Neuron (in vitro differentiated cells): ENCODE measurements around the gene ALG11.
"Not testable (repeated sequence)": the region's sequence is repeated elsewhere in the genome, so short reads cannot be mapped to it uniquely, and the experiment has no call there.

Experiments
- H2AFZ ChIP-seq: one replicate; pipeline ENCODE4 v1.6.1; 2013; ENCODE audit warnings: low read depth, mild to moderate bottlenecking, inconsistent platforms, low read length, moderate library complexity
- H3K27me3 ChIP-seq: one replicate; pipeline ENCODE4 v1.6.1; 2013; ENCODE audit warnings: low read length; ENCODE audit not compliant: insufficient read depth
- H3K36me3 ChIP-seq: one replicate; pipeline ENCODE4 v1.6.1; 2013; ENCODE audit warnings: low read length; ENCODE audit not compliant: insufficient read depth
- H3K4me1 ChIP-seq: one replicate; pipeline ENCODE4 v1.6.1; 2013; ENCODE audit warnings: low read length; ENCODE audit not compliant: insufficient read depth
- H3K4me3 ChIP-seq: 2 replicates; pipeline ENCODE4 v1.5.1; 2013; ENCODE audit warnings: mild to moderate bottlenecking, low read length, moderate library complexity
- H3K9me3 ChIP-seq: one replicate; pipeline ENCODE4 v1.6.1; 2013; ENCODE audit warnings: low read length

Gene ALG11

GRCh38 chr13:51983292-51983691 lies 28.9 kb upstream of the ALG11 start:
- not testable (repeated sequence) for H3K4me1 ChIP-seq, H3K4me3 ChIP-seq, H2AFZ ChIP-seq, H3K9me3 ChIP-seq, H3K27me3 ChIP-seq, H3K36me3 ChIP-seq

GRCh38 chr13:51984904-51985303 lies 27.3 kb upstream of the ALG11 start:
- H3K4me1 ChIP-seq, H3K4me3 ChIP-seq, H3K27me3 ChIP-seq, H3K9me3 ChIP-seq, H2AFZ ChIP-seq, H3K36me3 ChIP-seq: not testable (repeated sequence)

GRCh38 chr13:51988988-51989618 lies 23.1 kb upstream of the ALG11 start:
- H3K9me3 ChIP-seq: no peaks in the 10 kb centered on the region
- no peaks in the 10 kb centered on the region for H3K27me3 ChIP-seq
- no peaks in the 10 kb centered on the region for H3K36me3 ChIP-seq
- no peak overlapping the region for H3K4me3 ChIP-seq
- H2AFZ ChIP-seq: no peak overlapping the region
- H3K4me1 ChIP-seq: no peaks in the 10 kb centered on the region

GRCh38 chr13:51993713-51994112 lies 18.5 kb upstream of the ALG11 start:
- Histone ChIP-seq H3K36me3 (no peaks in the 10 kb centered on the region), H3K4me1 (no peaks in the 10 kb centered on the region), H3K4me3 (no peak overlapping the region), H3K27me3 (no peaks in the 10 kb centered on the region), H2AFZ (no peak overlapping the region), H3K9me3 (no peaks in the 10 kb centered on the region)

DNA sequence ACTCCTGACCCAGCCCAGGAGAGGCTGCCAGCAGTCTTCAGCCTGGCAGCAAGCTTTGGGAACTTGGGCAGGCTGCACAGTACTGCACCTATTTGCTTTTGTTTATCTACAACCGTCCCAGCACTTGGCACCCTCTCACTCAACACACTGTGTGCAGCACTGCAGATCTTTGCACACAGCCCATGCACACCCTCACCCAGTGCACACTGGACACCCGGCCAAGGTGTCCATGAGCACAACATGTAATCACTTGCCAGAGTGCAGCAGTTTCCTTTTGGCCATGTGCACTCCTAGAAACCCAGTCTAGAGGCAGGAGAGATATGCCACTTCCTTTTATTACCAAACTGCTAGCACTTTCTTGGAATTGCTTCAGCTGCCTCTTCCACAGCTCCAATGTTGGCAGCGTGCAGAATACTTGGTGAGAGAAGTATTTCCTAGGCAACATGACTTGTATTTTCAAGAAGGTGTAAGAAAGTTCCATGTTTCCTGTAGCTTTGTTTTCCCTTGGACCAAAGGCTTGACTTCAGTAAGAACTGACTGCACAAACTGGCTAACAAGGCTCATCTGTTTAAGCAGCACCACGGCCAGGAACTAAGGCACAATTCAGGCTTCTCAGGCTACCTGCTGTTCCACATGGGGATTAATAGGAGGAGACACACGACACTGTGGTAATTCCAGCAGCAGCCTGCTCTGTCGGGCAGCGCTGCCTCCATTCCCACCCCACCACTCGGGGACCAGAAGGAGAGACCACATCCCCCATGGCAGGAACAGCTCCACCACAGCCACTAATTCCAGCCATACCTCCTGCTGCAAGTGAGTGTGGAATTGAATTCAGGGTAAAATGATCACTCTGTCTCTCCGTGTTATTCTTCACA lies 16.3 kb upstream of the ALG11 start:
- Histone ChIP-seq H3K4me3 (no peak overlapping the region), H3K9me3 (no peaks in the 10 kb centered on the region)

DNA sequence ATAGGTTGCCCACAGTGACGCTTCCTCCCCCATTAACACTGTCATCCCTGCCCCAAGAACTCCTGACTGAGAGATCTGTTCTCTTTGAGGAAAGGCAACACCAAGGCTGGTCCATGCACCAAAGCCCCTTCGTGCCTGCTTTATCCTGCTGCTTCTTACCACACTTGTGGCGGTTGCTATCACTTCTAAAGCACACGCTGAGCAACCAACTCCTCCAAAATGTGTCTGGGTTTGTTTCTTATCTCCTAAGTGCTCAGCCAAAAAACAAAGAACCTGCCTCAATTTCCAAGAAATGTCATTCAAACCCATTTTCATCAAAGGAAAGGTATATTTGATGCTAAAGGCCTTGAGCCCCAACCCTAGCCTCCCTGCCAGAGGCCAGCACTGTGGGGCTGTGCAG lies 15.6 kb upstream of the ALG11 start:
- no peaks in the 10 kb centered on the region for H3K4me1 ChIP-seq
- no peak overlapping the region for H2AFZ ChIP-seq
- H3K27me3 ChIP-seq: no peaks in the 10 kb centered on the region
- no peak overlapping the region for H3K4me3 ChIP-seq
- no peaks in the 10 kb centered on the region for H3K36me3 ChIP-seq
- H3K9me3 ChIP-seq: no peaks in the 10 kb centered on the region

More for the DNA sequence above, 16.3 kb upstream of the ALG11 start:
- H3K4me1 ChIP-seq: no peaks in the 10 kb centered on the region
- no peaks in the 10 kb centered on the region for H3K27me3 ChIP-seq
- H2AFZ ChIP-seq: no peak overlapping the region
- H3K36me3 ChIP-seq: no peaks in the 10 kb centered on the region

- Histone ChIP-seq H3K4me3 (no peak overlapping the region), H3K4me1 (no peaks in the 10 kb centered on the region), H3K36me3 (no peaks in the 10 kb centered on the region), H3K27me3 (no peaks in the 10 kb centered on the region), H3K9me3 (no peaks in the 10 kb centered on the region), H2AFZ (no peak overlapping the region)
Observed at GRCh38 chr13:51997186-51997585, 15.0 kb upstream of the ALG11 start.

DNA sequence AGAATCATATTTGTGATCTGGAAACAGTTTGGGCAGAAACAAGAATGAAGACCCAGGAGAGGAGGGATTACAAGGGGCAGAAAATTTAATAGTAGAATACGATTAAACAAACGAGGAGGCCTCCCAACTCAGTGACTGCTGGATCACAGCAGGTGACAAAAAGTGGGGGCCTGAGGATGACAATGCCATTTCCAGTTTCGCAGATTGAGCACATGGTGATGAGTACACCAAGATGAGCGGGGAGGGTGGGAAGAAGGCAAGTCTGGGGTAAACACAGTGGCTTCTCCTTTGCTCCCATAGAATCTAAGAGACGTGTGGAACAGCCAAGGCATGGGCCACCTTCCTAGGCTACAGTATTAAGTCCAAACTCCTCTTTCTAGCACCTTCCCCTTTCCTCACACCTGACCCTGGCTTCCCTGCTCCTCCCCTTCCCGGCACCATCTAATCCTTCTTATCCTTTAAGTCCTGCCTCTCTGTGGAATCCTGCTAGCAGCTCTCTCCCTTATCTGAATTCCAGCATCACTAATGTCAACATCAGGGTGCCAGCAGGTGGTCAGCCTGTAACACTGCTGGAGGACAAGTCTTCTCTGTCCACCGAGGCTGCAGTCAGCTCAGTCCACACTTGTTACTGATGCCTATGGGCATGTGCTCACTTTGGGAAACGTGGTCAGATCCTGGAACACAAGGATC lies 14.4 kb upstream of the ALG11 start:
- no peaks in the 10 kb centered on the region for H3K4me1 ChIP-seq
- H3K4me3 ChIP-seq: no peak overlapping the region
- no peak overlapping the region for H2AFZ ChIP-seq
- H3K27me3 ChIP-seq: no peaks in the 10 kb centered on the region
- no peaks in the 10 kb centered on the region for H3K36me3 ChIP-seq
- no peaks in the 10 kb centered on the region for H3K9me3 ChIP-seq

DNA sequence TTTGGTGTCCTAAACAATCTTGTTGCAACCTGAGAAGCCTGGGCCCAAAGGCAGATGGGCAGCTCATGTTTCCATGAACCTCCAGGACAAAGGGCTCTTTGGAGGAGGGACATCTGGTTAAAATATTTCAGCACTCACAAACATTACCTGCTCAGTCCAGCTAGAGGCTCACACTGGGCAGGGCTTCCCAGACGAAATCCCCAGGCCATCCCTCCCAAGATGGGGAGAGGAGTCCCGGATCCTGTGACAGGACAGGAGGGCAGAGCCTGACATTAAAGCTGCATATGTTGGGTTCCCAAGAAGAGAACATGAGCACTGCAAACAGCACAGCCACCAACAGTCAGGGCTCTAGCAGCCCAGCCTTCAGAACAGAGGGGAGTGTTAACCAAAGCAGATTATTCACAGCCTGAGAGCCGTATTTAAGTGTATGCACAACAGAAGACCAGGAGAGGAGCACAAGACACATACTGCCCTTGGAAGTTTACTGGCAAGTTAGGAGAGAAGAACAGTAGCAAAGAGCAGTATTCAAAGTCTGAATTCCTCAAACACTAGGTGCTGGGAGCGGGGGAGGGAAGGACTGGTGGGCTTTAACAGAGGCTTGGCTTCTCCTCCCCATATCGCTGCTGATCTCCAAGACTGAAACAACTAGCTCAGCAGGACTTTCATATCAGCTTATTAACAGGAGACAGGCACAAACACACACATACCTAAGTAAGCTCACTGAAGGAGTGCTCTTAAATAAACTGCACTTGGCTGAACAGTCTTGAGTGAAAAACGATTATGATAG lies 13.3 kb upstream of the ALG11 start:
- Histone ChIP-seq H2AFZ (no peak overlapping the region), H3K27me3 (no peaks in the 10 kb centered on the region), H3K9me3 (no peaks in the 10 kb centered on the region), H3K4me1 (no peaks in the 10 kb centered on the region), H3K36me3 (no peaks in the 10 kb centered on the region), H3K4me3 (no peak overlapping the region)

- Histone ChIP-seq H3K36me3 (no peaks in the 10 kb centered on the region), H3K4me3 (no peak overlapping the region), H3K4me1 (no peaks in the 10 kb centered on the region), H3K27me3 (no peaks in the 10 kb centered on the region), H2AFZ (no peak overlapping the region), H3K9me3 (no peaks in the 10 kb centered on the region)
Observed at GRCh38 chr13:51999510-51999911, 12.7 kb upstream of the ALG11 start.

DNA sequence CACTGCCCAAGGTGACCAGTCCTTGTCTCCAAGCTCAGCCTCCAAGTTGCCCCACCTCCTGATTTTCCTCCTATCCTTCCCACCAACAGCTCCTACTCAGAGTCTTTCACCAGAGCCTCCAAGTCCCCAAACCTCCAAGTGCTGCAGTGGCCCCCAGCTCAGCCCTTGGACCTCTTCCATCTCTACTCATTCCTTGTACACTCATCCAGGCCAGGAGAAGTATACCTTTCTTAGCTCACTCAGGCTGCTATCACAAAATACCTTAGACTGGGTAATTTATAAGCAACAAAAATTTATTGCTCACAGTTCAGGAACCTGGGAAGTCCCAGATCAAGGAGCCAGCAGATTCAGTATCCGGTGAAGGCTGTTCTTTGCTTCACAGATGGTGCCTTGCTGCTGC lies 12.3 kb upstream of the ALG11 start:
- no peaks in the 10 kb centered on the region for H3K9me3 ChIP-seq
- no peaks in the 10 kb centered on the region for H3K36me3 ChIP-seq
- no peaks in the 10 kb centered on the region for H3K4me1 ChIP-seq

GRCh38 chr13:52001120-52001731 lies 11.0 kb upstream of the ALG11 start:
- no peaks in the 10 kb centered on the region for H3K27me3 ChIP-seq
- no peak overlapping the region for H3K4me3 ChIP-seq
- no peak overlapping the region for H2AFZ ChIP-seq
- no peaks in the 10 kb centered on the region for H3K4me1 ChIP-seq
- H3K9me3 ChIP-seq: no peaks in the 10 kb centered on the region
- no peaks in the 10 kb centered on the region for H3K36me3 ChIP-seq

More for the DNA sequence above, 12.3 kb upstream of the ALG11 start:
- no peak overlapping the region for H3K4me3 ChIP-seq
- no peaks in the 10 kb centered on the region for H3K27me3 ChIP-seq
- no peak overlapping the region for H2AFZ ChIP-seq
